ENCODE measurements around the gene C17orf107. TPM values are rescaled to one million over a fixed set of nuclear protein-coding genes. Genes with fewer than 3 reads are reported as not detected.

C17orf107 gene
- total RNA-seq, 4 donors from 2014 or later = 1.8 to 3.2 (median 2.1) TPM; not detected in 1

DNA sequence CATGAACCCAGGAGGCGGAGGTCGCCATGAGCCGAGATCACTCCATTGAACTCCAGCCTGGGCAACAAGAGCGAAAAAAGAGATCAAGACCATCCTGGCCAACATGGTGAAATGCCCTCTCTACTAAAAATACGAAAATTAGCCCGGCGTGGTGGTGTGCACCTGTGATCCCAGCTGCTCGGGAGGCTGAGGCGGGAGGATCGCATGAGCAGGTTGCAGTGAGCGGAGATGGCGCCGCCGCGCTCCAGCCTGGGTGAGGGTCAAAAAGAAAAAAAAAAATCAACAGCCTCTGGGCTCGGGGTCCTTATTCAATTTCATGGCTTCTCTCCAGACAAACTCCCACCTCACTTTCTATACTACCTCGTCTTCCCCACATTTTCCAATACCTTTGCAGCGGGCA is 29.5 kb downstream of the C17orf107 start:
- Histone ChIP-seq H3K36me3 (no peaks in the 10 kb centered on the region), H3K4me3 (no peak overlapping the region), H3K4me1 (peaks cover 0 to under 1% (median under 1%) of the 10 kb centered on the region in 4 donors), H3K27me3 (no peaks in the 10 kb centered on the region), H3K9me3 (no peaks in the 10 kb centered on the region), H3K27ac (no peak overlapping the region)
- in situ Hi-C loops (cut with MboI; ENCODE audit: low pct_ligation_motif_present in 1 of 4, low pct_unique_long_range_greater_than_20kb in 1 of 4, low sequenced_read_pairs in 3 of 4) (no loop called here), intact Hi-C loops (cut with DNase I; ENCODE audit: low total_unique reads) (no loop called here)
- 96 to 97% methylated on average over 14 to 18 of the region's 18 CpGs for WGBS, 2 donors (ENCODE audit: low coverage in 1 of 2)
- TF ChIP-seq POLR2AphosphoS5 (IDR thresholded peaks at IDR 0.05) (no peak), POLR2A (IDR thresholded peaks at IDR 0.05) (no peak)
- TF ChIP-seq, protein P1, sequence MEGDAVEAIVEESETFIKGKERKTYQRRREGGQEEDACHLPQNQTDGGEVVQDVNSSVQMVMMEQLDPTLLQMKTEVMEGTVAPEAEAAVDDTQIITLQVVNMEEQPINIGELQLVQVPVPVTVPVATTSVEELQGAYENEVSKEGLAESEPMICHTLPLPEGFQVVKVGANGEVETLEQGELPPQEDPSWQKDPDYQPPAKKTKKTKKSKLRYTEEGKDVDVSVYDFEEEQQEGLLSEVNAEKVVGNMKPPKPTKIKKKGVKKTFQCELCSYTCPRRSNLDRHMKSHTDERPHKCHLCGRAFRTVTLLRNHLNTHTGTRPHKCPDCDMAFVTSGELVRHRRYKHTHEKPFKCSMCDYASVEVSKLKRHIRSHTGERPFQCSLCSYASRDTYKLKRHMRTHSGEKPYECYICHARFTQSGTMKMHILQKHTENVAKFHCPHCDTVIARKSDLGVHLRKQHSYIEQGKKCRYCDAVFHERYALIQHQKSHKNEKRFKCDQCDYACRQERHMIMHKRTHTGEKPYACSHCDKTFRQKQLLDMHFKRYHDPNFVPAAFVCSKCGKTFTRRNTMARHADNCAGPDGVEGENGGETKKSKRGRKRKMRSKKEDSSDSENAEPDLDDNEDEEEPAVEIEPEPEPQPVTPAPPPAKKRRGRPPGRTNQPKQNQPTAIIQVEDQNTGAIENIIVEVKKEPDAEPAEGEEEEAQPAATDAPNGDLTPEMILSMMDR (IDR thresholded peaks at IDR 0.05) = no peak
- no peak for DNase-seq

DNA sequence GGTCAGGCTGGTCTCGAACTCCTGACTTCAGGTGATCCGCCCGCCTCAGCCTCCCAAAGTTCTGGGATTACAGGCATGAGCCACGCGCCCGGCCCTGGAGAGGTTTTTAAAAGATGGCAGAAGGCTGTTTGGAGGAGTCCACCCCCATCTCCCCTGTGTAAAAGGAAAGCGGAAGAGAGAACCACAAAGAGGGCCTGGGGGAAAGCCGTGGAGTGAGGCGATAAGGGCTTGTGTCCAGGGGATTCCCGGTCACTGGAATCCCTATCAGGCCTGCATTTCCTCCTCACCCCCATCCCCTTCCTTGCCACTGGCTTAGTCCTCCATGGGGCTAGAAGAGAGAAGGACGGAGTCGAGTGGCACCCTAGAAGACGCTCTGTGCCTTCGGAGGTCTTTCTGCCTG is 32.6 kb downstream of the C17orf107 start, which contains the start of gene GP1BA:
Gene GP1BA, plus strand, starts transcription at position 315 of the 400 bp plus-strand sequence. CDS start 328 bp downstream, outside the sequence.
- DNase-seq = no peak
- Histone ChIP-seq H3K4me1 (peaks cover 3 to 8% (median 7%) of the 10 kb centered on the region in 4 donors), H3K27me3 (no peaks in the 10 kb centered on the region), H3K4me3 (no peak within 1 kb of the TSS), H3K27ac (no peak within 1 kb of the TSS), H3K36me3 (peaks cover 0 to 1% (median 0%) of the 10 kb centered on the region in 4 donors), H3K9me3 (no peaks in the 10 kb centered on the region)
- TF ChIP-seq EP300 (IDR thresholded peaks at IDR 0.05; ENCODE audit: low read depth) (no peak), POLR2AphosphoS5 (IDR thresholded peaks at IDR 0.05) (no peak), POLR2A (IDR thresholded peaks at IDR 0.05) (no peak)
- TF ChIP-seq, protein P1 (IDR thresholded peaks at IDR 0.05) = no peak
- intact Hi-C loops (cut with DNase I; ENCODE audit: low total_unique reads) = loop anchor here (10.0 kb wide), 1 partner anchor 53 kb away; the partner anchor contains the start of gene CAMTA2
- in situ Hi-C loops (cut with MboI; ENCODE audit: low pct_ligation_motif_present in 1 of 4, low pct_unique_long_range_greater_than_20kb in 1 of 4, low sequenced_read_pairs in 3 of 4) = no loop called here
- 67 to 79% methylated on average over 3 to 14 of the region's 14 CpGs for WGBS, 2 donors (ENCODE audit: low coverage in 1 of 2)

DNA sequence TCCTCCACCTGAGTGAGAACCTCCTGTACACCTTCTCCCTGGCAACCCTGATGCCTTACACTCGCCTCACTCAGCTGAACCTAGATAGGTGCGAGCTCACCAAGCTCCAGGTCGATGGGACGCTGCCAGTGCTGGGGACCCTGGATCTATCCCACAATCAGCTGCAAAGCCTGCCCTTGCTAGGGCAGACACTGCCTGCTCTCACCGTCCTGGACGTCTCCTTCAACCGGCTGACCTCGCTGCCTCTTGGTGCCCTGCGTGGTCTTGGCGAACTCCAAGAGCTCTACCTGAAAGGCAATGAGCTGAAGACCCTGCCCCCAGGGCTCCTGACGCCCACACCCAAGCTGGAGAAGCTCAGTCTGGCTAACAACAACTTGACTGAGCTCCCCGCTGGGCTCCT is 33.4 kb downstream of the C17orf107 start:
- in situ Hi-C loops (cut with MboI; ENCODE audit: low pct_ligation_motif_present in 1 of 4, low pct_unique_long_range_greater_than_20kb in 1 of 4, low sequenced_read_pairs in 3 of 4) = no loop called here
- peaks cover 0 to 9% (median 3%) of the 10 kb centered on the region in 4 donors for H3K36me3 ChIP-seq
- H3K27ac ChIP-seq = no peak overlapping the region
- intact Hi-C loops (cut with DNase I; ENCODE audit: low total_unique reads) = loop anchor here (10.0 kb wide), 1 partner anchor 52 kb away; the partner anchor contains the start of gene CAMTA2
- H3K9me3 ChIP-seq = no peaks in the 10 kb centered on the region
- H3K4me3 ChIP-seq = no peak overlapping the region
- WGBS, 2 donors (ENCODE audit: low coverage in 1 of 2) = 90% methylated on average over 9 of the region's 12 CpGs; no CpG with 5 or more reads in 1 of the 2 donors
- H3K27me3 ChIP-seq = no peaks in the 10 kb centered on the region
- peaks cover 3 to 8% (median 7%) of the 10 kb centered on the region in 4 donors for H3K4me1 ChIP-seq
- TF ChIP-seq EP300 (IDR thresholded peaks at IDR 0.05; ENCODE audit: low read depth) (no peak), POLR2A (IDR thresholded peaks at IDR 0.05) (no peak), POLR2AphosphoS5 (IDR thresholded peaks at IDR 0.05) (no peak)
- TF ChIP-seq, protein P1 (IDR thresholded peaks at IDR 0.05) = no peak
- no peak for DNase-seq

DNA sequence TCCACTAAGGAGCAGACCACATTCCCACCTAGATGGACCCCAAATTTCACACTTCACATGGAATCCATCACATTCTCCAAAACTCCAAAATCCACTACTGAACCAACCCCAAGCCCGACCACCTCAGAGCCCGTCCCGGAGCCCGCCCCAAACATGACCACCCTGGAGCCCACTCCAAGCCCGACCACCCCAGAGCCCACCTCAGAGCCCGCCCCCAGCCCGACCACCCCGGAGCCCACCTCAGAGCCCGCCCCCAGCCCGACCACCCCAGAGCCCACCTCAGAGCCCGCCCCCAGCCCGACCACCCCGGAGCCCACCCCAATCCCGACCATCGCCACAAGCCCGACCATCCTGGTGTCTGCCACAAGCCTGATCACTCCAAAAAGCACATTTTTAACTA is 34.3 kb downstream of the C17orf107 start:
- Histone ChIP-seq H3K27ac (no peak overlapping the region), H3K9me3 (no peaks in the 10 kb centered on the region), H3K4me3 (no peak overlapping the region), H3K36me3 (peaks cover 0 to 9% (median 4%) of the 10 kb centered on the region in 4 donors), H3K4me1 (peaks cover 11 to 16% (median 14%) of the 10 kb centered on the region in 4 donors), H3K27me3 (no peaks in the 10 kb centered on the region)
- intact Hi-C loops (cut with DNase I; ENCODE audit: low total_unique reads) = loop anchor here (10.0 kb wide), 1 partner anchor 51 kb away; the partner anchor contains the start of gene CAMTA2
- no peak for TF ChIP-seq EP300 (IDR thresholded peaks at IDR 0.05; ENCODE audit: low read depth)
- TF ChIP-seq POLR2A (IDR thresholded peaks at IDR 0.05) = no peak
- TF ChIP-seq, protein P1 (IDR thresholded peaks at IDR 0.05) = no peak
- TF ChIP-seq POLR2AphosphoS5 (IDR thresholded peaks at IDR 0.05) = no peak
- 76% methylated on average over 12 of the region's 16 CpGs; no CpG with 5 or more reads in 1 of the 2 donors for WGBS, 2 donors (ENCODE audit: low coverage in 1 of 2)
- no peak for DNase-seq
- in situ Hi-C loops (cut with MboI; ENCODE audit: low pct_ligation_motif_present in 1 of 4, low pct_unique_long_range_greater_than_20kb in 1 of 4, low sequenced_read_pairs in 3 of 4) = no loop called here
